ENCODE data around the gene SYN1. TPM values are rescaled to one million over a fixed set of nuclear protein-coding genes. Genes with fewer than 3 reads are reported as not detected.

The SYN1 gene
- total RNA-seq, 1 donor from 2014 or later = not detected

DNA sequence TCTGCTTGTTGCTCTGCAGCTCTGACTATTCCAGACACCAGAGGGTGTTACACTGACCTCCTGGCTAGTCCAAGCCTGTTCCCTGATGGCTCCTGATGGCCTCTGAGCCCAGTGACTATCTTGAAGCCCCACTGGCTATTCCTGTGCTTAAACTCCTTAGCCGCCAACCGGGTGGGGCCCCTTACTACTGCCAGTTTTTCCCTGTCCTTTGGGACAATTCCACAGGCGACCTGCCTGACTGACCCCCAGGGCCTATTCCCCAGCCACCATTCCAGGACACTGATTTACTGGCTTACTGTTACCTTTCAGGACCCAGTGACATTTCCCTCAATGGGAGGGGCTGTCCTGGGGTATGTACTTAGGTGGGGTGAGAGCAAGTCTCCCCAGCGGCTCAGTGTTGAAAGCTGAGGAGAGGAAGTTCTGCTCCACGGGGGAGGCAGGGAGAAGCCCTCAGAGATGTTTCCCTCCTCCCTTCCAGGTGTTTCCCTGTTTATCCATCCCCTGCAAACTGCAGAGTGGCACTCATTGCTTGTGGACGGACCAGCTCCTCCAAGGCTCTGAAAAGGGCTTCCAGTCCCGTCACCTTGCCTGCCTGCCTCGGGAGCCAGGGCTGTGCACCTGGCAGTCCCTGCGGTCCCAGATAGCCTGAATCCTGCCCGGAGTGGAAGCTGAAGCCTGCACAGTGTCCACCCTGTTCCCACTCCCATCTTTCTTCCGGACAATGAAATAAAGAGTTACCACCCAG, 33.4 kb downstream of the SYN1 start:
- DNase-seq = no peak
- Mint-ChIP-seq H3K27ac (no peak overlapping the region), H3K36me3 (ENCODE audit: low read depth) (peaks cover 2% of the 10 kb centered on the region), H3K27me3 (no peaks in the 10 kb centered on the region), H3K4me1 (peaks cover 9% of the 10 kb centered on the region), H3K4me3 (no peak overlapping the region), H3K9me3 (no peaks in the 10 kb centered on the region)
- ATAC-seq (ENCODE audit: low read depth) = no peak
- ChIA-PET CTCF (no interaction called here), POLR2A (no interaction called here)
- TF ChIP-seq, protein P1, sequence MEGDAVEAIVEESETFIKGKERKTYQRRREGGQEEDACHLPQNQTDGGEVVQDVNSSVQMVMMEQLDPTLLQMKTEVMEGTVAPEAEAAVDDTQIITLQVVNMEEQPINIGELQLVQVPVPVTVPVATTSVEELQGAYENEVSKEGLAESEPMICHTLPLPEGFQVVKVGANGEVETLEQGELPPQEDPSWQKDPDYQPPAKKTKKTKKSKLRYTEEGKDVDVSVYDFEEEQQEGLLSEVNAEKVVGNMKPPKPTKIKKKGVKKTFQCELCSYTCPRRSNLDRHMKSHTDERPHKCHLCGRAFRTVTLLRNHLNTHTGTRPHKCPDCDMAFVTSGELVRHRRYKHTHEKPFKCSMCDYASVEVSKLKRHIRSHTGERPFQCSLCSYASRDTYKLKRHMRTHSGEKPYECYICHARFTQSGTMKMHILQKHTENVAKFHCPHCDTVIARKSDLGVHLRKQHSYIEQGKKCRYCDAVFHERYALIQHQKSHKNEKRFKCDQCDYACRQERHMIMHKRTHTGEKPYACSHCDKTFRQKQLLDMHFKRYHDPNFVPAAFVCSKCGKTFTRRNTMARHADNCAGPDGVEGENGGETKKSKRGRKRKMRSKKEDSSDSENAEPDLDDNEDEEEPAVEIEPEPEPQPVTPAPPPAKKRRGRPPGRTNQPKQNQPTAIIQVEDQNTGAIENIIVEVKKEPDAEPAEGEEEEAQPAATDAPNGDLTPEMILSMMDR (IDR thresholded peaks at IDR 0.05) = no peak
- intact Hi-C loops (cut with micrococcal nuclease) = no loop called here

DNA sequence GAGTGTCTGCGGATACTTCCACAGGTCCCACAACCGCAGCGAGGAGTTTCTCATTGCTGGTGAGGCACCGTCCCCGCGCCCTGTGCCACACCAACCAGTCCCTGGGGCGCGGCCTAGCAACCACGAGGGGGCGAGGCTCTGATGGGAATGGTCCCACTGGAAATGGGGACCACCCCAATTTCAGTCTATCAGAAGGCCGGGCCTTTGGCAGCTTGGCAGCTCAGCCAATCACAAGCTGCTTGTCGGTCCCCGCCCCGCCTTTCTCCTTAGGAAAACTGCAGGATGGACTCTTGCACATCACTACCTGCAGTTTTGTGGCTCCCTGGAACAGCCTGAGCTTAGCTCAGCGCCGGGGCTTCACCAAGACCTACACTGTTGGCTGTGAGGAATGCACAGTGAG, 34.4 kb downstream of the SYN1 start:
- ATAC-seq (ENCODE audit: low read depth) = no peak
- H3K27me3 Mint-ChIP-seq = no peaks in the 10 kb centered on the region
- no peaks in the 10 kb centered on the region for H3K9me3 Mint-ChIP-seq
- no peak for DNase-seq
- ChIA-PET POLR2A (no interaction called here), CTCF (no interaction called here)
- no peak overlapping the region for H3K27ac Mint-ChIP-seq
- H3K4me1 Mint-ChIP-seq = peaks cover 9% of the 10 kb centered on the region
- no peak overlapping the region for H3K4me3 Mint-ChIP-seq
- peaks cover 2% of the 10 kb centered on the region for H3K36me3 Mint-ChIP-seq (ENCODE audit: low read depth)
- intact Hi-C loops (cut with micrococcal nuclease) = no loop called here
- TF ChIP-seq, protein P1 (IDR thresholded peaks at IDR 0.05) = no peak

DNA sequence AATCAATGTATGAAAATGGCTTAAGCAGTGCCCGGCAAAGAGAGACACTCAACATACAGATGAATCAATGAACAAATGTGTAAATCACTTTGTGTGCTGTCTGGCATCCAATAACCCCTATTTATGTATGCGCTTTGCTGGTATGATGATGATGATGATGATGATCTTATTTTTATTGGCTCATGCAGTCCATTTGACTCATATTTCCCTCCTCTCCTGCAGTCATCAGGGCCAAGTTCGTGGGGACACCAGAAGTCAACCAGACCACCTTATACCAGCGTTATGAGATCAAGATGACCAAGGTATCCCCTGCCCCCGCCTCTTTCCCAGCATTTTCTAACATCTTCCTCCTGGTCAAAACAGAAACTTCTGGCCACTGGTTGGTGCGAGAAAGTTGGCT, 34.9 kb downstream of the SYN1 start:
- no peaks in the 10 kb centered on the region for H3K9me3 Mint-ChIP-seq
- POLR2A ChIA-PET = no interaction called here

DNA sequence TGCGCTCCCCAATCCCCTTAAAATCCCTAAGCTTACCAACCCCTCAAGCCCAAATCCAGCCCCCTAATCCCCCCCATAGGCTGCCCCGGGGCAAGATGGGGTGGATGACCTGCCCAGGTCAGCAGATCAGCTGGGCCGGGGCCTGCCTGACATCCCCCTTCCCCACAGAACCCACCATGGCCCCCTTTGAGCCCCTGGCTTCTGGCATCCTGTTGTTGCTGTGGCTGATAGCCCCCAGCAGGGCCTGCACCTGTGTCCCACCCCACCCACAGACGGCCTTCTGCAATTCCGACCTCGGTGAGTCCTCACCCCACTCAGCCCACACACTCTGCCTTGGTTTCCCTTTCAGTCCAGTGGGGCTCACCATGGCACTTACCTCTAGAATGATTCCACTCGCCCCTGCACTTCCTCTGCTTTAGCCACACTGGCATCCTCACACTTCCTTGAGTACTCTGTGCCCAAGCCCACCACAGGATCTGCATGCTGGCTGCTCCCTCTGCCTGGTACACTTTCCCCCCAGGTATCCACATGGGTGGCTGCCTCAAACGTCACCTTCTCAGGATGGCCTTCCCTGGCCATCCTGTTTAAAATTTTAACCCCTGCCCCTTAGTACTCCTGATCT, 36.3 kb downstream of the SYN1 start:
- intact Hi-C loops (cut with micrococcal nuclease) = no loop called here
- Mint-ChIP-seq H3K4me3 (no peak overlapping the region), H3K36me3 (ENCODE audit: low read depth) (peaks cover 2% of the 10 kb centered on the region), H3K4me1 (peaks cover 13% of the 10 kb centered on the region), H3K27me3 (no peaks in the 10 kb centered on the region), H3K9me3 (no peaks in the 10 kb centered on the region), H3K27ac (no peak overlapping the region)
- TF ChIP-seq, protein P1 (IDR thresholded peaks at IDR 0.05) = no peak
- ATAC-seq (ENCODE audit: low read depth) (no peak), DNase-seq (no peak)
- CTCF ChIA-PET = no interaction called here
- POLR2A ChIA-PET = interaction anchor here (0.7 kb wide), 1 partner anchor 389 kb away, joined by 3 read pairs; no protein-coding TSS in a partner anchor

More for the DNA sequence above, 34.9 kb downstream of the SYN1 start:
- DNase-seq = no peak
- Mint-ChIP-seq H3K27ac (no peak overlapping the region), H3K36me3 (ENCODE audit: low read depth) (peaks cover 2% of the 10 kb centered on the region), H3K4me1 (peaks cover 9% of the 10 kb centered on the region), H3K27me3 (no peaks in the 10 kb centered on the region), H3K4me3 (no peak overlapping the region)
- TF ChIP-seq, protein P1 (IDR thresholded peaks at IDR 0.05) = no peak
- intact Hi-C loops (cut with micrococcal nuclease) = no loop called here
- CTCF ChIA-PET = no interaction called here
- ATAC-seq (ENCODE audit: low read depth) = no peak

Data from activated B cell treated with CpG ODN at 0.5 μM for 24 hours (primary cell).